Adrenal gland (tissue), 12 donors: ENCODE results near the gene FSIP1. TPM values are rescaled to one million over a fixed set of nuclear protein-coding genes. Genes with fewer than 3 reads are reported as not detected.

Experiments
- DNase-seq, 7 donors: peaks; one replicate each; pipeline ENCODE4 v3.0.0-alpha.2; 2019 to 2020
- H3K27ac ChIP-seq, 5 donors: fragments of 200-600 bp; sonication (generic) in 4 of 5; 1 replicate in 3 of 5; 2 replicates in 2 of 5; pipeline versions ENCODE4 v1.5.1 to v1.8.0; 2016 to 2020; ENCODE audit warnings: mild to moderate bottlenecking in 1 of 5
- H3K27me3 ChIP-seq: fragments of 200-600 bp; 2 replicates; pipeline ENCODE4 v1.8.0; 2021
- H3K36me3 ChIP-seq, 2 donors: fragments of 200-600 bp; replicated peaks in 1 of 2; 1 replicate in 1 of 2; 2 replicates in 1 of 2; pipeline versions ENCODE4 v1.5.1 to v1.8.0; 2018 to 2022
- H3K4me1 ChIP-seq, 2 donors: fragments of 200-600 bp; replicated peaks in 1 of 2; 1 replicate in 1 of 2; 2 replicates in 1 of 2; pipeline versions ENCODE4 v1.5.1 to v1.8.0; 2018 to 2021
- H3K4me3 ChIP-seq, 4 donors: fragments of 200-600 bp; sonication (generic) in 3 of 4; one replicate each; pipeline ENCODE4 v1.5.1; 2016 to 2018
- H3K9me3 ChIP-seq, 3 donors: fragments of 200-600 bp; sonication (generic) in 1 of 3; replicated peaks in 1 of 3; 1 replicate in 2 of 3; 2 replicates in 1 of 3; pipeline versions ENCODE4 v1.5.1 to v1.8.0; 2016 to 2021
- CTCF ChIP-seq, 6 experiments: fragments of 450-650 bp in 4 of 6; fragments of 200-600 bp in 2 of 6; sonication (generic) in 1 of 6; IDR thresholded peaks; 1 replicate in 5 of 6; 2 replicates in 1 of 6; pipeline versions ENCODE4 v1.5.1 to v1.8.0; 2016 to 2021; ENCODE audit warnings: antibody characterized with exemption in 6 of 6, mild to moderate bottlenecking in 2 of 6, moderate library complexity in 1 of 6
- POLR2A ChIP-seq, 2 donors: fragments of 450-650 bp; IDR thresholded peaks; one replicate each; pipeline ENCODE4 v1.6.1; 2017; ENCODE audit warnings: antibody characterized with exemption in 2 of 2, mild to moderate bottlenecking in 2 of 2, moderate library complexity in 1 of 2
- WGBS, 4 donors: extraction: QIAGEN DNeasy Blood & Tissue Kit in 2 of 4; methylation state at CpG; one replicate each; pipeline versions ENCODE4 v1.1.5 to v1.1.7; 2013 to 2017; 5-methylcytosine and 5-hydroxymethylcytosine counted together
- intact Hi-C, 2 donors: fragments of 100-400 bp; cut with DNase I; formaldehyde crosslinking; loops; one replicate each; pipeline versions ENCODE4 v1.14.1 to v1.15.0; 2022 to 2023
- polyA plus RNA-seq, 3 donors: library from polyadenylated mRNA; stranded (reverse); fragments of 200-250 nt in 2 of 3; fragments of 350-450 nt in 1 of 3; fragmentation: Illumina TruSeq in 1 of 3; extraction: RNeasy Lipid Tissue Mini Kit (QIAGEN cat#74804) in 1 of 3; gene quantifications; one replicate each; pipeline ENCODE4 v1.2.3, GENCODE V29; 2013 to 2014
- total RNA-seq, 9 donors: library from RNA; depleted of rRNA in 4 of 9; stranded (reverse); fragments of >200 nt in 4 of 9; fragments of 120-200 nt in 1 of 9; fragmentation: NEBNext Ultra II Directional in 1 of 9; extraction: Animal tissue kit (Norgen Biotek cat#: 25700) in 1 of 9; gene quantifications; one replicate each; pipeline versions ENCODE4 v1.1.0 to v1.2.4, GENCODE V29; 2013 to 2023
- donor health status: healthy with polysubstance abuse.
- donor health status: Bipolar disorder and iron deficiency.
- donor health status: DM: yes; HTN: yes; CAD: no.
- donor health status: DM: no; HTN: no; CAD: no.
- donor health status: DM: no; HTN: no; CAD: no.
- donor health status: DM: yes; HTN: yes; CAD: no.

FSIP1 gene
- total and polyA plus RNA-seq, 12 donors = 0.11 to 0.60 (median 0.25) TPM; not detected in 2

DNA sequence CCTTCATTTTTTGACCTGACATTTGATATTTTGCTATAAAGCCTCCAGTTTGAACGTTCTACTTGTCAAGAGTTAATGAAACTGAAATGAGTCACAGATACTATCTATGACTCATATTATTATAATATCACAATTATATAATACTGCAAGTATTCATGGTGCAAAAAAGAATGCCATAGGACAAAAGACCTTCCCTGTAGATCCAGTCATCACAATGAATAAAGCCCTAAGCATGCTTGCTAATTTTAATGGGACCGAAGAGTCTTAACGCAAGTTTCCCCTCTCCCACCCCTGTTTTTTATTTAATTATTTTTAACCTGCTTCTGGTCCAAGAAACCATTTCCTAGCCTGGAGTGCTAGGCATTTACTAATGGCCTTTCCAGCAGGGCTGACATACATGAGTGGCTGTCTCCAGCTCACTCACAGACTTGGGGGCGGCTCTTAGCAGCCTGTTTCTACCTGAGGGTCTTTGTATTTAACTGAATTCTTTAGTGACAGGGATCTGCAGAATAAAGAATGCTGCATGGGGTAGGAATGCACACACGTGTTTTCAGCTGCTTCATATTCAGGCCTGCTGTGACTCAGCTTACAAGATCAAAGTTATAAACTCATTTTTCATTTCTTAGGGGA, 140.5 kb downstream of the FSIP1 start:
- H3K27ac ChIP-seq = peak overlapping the region in 1 of 5 donors; percentile 8

GRCh38 chr15:39641191-39641889, 141.3 kb downstream of the FSIP1 start:
- H3K4me1 ChIP-seq = peaks cover 0 to 9% of the 10 kb centered on the region in 2 donors
- no peak for DNase-seq
- intact Hi-C loops = no loop called here
- TF ChIP-seq CTCF (IDR thresholded peaks at IDR 0.05) (no peak), POLR2A (IDR thresholded peaks at IDR 0.05) (no peak)
- H3K9me3 ChIP-seq = no peaks in the 10 kb centered on the region
- 75 to 87% (median 84%) methylated on average over 11 of the region's 11 CpGs for WGBS, 4 donors
- no peak overlapping the region for H3K4me3 ChIP-seq
- H3K27ac ChIP-seq = no peak overlapping the region
- no peaks in the 10 kb centered on the region for H3K36me3 ChIP-seq
- H3K27me3 ChIP-seq = no peaks in the 10 kb centered on the region

More for the DNA sequence above, 140.5 kb downstream of the FSIP1 start:
- no peaks in the 10 kb centered on the region for H3K36me3 ChIP-seq
- TF ChIP-seq POLR2A (IDR thresholded peaks at IDR 0.05) (no peak), CTCF (IDR thresholded peaks at IDR 0.05) (no peak)
- peaks cover 0 to 9% of the 10 kb centered on the region in 2 donors for H3K4me1 ChIP-seq
- H3K27me3 ChIP-seq = no peaks in the 10 kb centered on the region
- 41 to 46% (median 44%) methylated on average over 5 of the region's 5 CpGs for WGBS, 4 donors
- DNase-seq = peak in 2 of 7 donors; percentile 10 to 32
- no peaks in the 10 kb centered on the region for H3K9me3 ChIP-seq
- no peak overlapping the region for H3K4me3 ChIP-seq
- intact Hi-C loops = no loop called here

DNA sequence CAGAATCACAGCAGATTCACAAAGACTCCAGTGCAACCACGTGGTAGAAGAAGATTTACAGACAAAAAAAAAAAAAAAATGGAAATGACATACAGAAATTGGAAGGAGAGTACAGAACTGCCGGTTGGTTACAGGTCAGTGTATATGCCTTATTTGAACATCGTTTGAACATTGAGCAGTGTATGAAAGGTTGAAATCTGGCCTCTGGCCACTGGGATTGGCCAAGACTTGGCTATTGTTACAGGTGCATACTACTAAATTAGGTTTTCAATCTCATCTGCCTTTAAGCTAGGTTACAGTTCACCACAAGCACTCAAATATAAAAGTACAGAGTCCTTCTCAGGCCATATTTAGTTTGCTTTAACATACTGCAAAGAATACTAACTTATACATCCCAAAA, 142.0 kb downstream of the FSIP1 start:
- TF ChIP-seq POLR2A (IDR thresholded peaks at IDR 0.05) = no peak
- TF ChIP-seq CTCF (IDR thresholded peaks at IDR 0.05) = no peak
- intact Hi-C loops = no loop called here
- Histone ChIP-seq H3K4me3 (no peak overlapping the region), H3K27ac (no peak overlapping the region), H3K36me3 (no peaks in the 10 kb centered on the region), H3K27me3 (no peaks in the 10 kb centered on the region), H3K4me1 (peaks cover 0 to 9% of the 10 kb centered on the region in 2 donors), H3K9me3 (no peaks in the 10 kb centered on the region)
- no peak for DNase-seq
- WGBS, 4 donors = 76 to 79% (median 78%) methylated on average over 3 of the region's 3 CpGs

GRCh38 chr15:39639037-39639436, 143.6 kb downstream of the FSIP1 start:
- TF ChIP-seq POLR2A (IDR thresholded peaks at IDR 0.05) = no peak
- no peak for TF ChIP-seq CTCF (IDR thresholded peaks at IDR 0.05)
- no peak for DNase-seq
- peaks cover 0 to 9% of the 10 kb centered on the region in 2 donors for H3K4me1 ChIP-seq
- no peaks in the 10 kb centered on the region for H3K9me3 ChIP-seq
- no peak overlapping the region for H3K27ac ChIP-seq
- WGBS, 4 donors = 85 to 96% (median 94%) methylated on average over 1 of the region's 1 CpG
- H3K36me3 ChIP-seq = no peaks in the 10 kb centered on the region
- intact Hi-C loops = no loop called here
- H3K4me3 ChIP-seq = no peak overlapping the region
- H3K27me3 ChIP-seq = no peaks in the 10 kb centered on the region
